WTC11 (cell line): ENCODE measurements around the gene RAPSN.

ENCODE experiments used
- CREB1 ChIP-seq: sonication (generic); formaldehyde crosslinking; IDR thresholded peaks from 2 replicates; pipeline ENCODE4 v1.8.0; 2023; ENCODE audit warnings: mild to moderate bottlenecking, missing genetic modification reagents
- CTCF ChIP-seq: fragments of 200-600 bp; IDR thresholded peaks from 2 replicates; pipeline ENCODE4 v1.8.0; 2022; ENCODE audit warnings: antibody characterized with exemption

DNA sequence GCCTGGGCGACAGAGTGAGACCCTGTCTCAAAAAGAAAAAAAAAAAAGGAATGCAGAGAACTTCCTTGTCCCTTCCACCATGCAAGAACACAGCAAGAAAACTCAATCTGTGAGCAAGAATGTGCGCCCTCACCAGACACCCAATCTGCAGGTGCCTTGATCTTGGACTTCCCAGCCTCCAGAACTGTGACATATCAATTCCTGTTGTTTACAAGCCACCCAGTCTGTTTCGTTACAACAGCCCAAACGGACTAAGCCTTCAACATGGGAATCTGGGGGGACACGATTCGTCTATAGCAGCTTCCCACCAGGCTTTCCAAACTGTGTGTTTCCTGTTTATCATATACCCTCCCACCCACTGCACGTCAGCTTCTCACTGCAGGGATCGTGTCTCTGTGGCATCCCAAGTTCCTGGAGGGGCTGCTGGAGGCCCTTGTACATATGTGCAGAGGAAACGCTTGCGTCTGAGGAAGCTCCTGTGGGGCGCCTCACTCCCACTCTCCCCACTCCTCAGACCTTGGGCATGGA lies 11.7 kb downstream of the RAPSN start:
- TF ChIP-seq CREB1 (CRISPR knock-in tag) (no peak), CTCF (no peak)
